ENCODE data around the gene IFNL4.

DNA sequence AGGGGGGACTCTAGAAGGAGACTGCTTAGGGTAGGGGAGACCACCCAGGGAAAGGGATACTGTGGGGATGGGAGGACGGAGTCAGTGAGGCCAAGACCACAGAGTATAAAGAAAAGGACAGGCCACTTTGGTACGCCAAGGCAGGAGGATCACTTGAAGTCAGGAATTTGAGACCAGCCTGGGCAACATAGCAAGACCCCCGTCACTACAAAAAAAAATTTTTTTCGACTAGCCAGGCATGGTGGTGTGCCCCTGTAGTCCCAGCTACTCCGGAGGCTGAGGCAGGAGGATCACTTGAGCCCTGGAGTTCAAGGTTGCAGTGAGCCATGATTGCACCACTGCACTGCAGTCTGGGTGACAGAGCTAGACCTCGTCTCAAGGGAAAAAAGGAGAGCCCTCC is 10.4 kb downstream of the IFNL4 start:
- TF ChIP-seq POLR2A (IDR thresholded peaks at IDR 0.05; ENCODE audit: low read depth, low read length) (no peak), POLR2AphosphoS5 (IDR thresholded peaks at IDR 0.05; ENCODE audit: low read depth, low read length) (no peak), TAF1 (IDR thresholded peaks at IDR 0.05; ENCODE audit: borderline replicate concordance, low read depth, low read length) (no peak)

Data from GM12892 (cell line).